DMS114 treated with DMSO at 0.1 percent for 48 hours (cell line): ENCODE results near the gene TNK2.
A peak's percentile ranks its signal among the peaks of the same experiment; 100 is the strongest.
"Not testable (repeated sequence)": the region's sequence is repeated elsewhere in the genome, so short reads cannot be mapped to it uniquely, and the experiment has no call there.

ENCODE experiments used
- DNase-seq: peaks from one replicate; lab custom pipeline; 2025; ENCODE audit not compliant: unreplicated experiment; lab: John Stamatoyannopoulos, UW

The TNK2 gene

GRCh38 chr3:195872097-195872496, 36.3 kb downstream of the TNK2 start:
- DNase-seq, result no peak

- DNase-seq, result not testable (repeated sequence)
Observed at GRCh38 chr3:195871686-195872085, 36.7 kb downstream of the TNK2 start.

GRCh38 chr3:195870937-195871336, 37.4 kb downstream of the TNK2 start:
- no peak for DNase-seq

GRCh38 chr3:195870442-195870841, 37.9 kb downstream of the TNK2 start:
- DNase-seq, result no peak

GRCh38 chr3:195869413-195870001, 38.8 kb downstream of the TNK2 start:
- DNase-seq, result no peak

GRCh38 chr3:195868866-195869412, 39.4 kb downstream of the TNK2 start:
- DNase-seq, result no peak

GRCh38 chr3:195868336-195868865, 40.0 kb downstream of the TNK2 start:
- DNase-seq, result no peak

- no peak for DNase-seq
Observed at GRCh38 chr3:195867631-195868335, 40.6 kb downstream of the TNK2 start.

- DNase-seq, result no peak
Observed at GRCh38 chr3:195866686-195867511, 41.5 kb downstream of the TNK2 start.

- no peak for DNase-seq
Observed at GRCh38 chr3:195865752-195866151, 42.6 kb downstream of the TNK2 start.

GRCh38 chr3:195863121-195864061, 45.0 kb downstream of the TNK2 start:
- peak; percentile 35 for DNase-seq

- DNase-seq, result not testable (repeated sequence)
Observed at GRCh38 chr3:195862318-195862717, 46.0 kb downstream of the TNK2 start.

- DNase-seq, result no peak
Observed at GRCh38 chr3:195860456-195860855, 47.9 kb downstream of the TNK2 start.

GRCh38 chr3:195859846-195860411, 48.4 kb downstream of the TNK2 start:
- DNase-seq, result no peak

GRCh38 chr3:195859061-195859845, 49.1 kb downstream of the TNK2 start:
- peak; percentile 27 for DNase-seq

- DNase-seq, result no peak
Observed at GRCh38 chr3:195856410-195857084, 51.8 kb downstream of the TNK2 start.

GRCh38 chr3:195855471-195856409, 52.6 kb downstream of the TNK2 start:
- DNase-seq, result no peak
